GM21619 (cell line): ENCODE measurements around the gene SETD1A.

Source experiments
- ATAC-seq: cut with Tn5 transposase; IDR thresholded peaks from one replicate; pipeline ENCODE4 v1.9.1; 2021; ENCODE audit not compliant: unreplicated experiment

SETD1A gene

GRCh38 chr16:30957456-30958174 is at the start of gene SETD1A:
SETD1A (plus strand) TSS chr16:30957754; CDS start chr16:30958732, 978 bp downstream.
- peak; percentile 63 for ATAC-seq

DNA sequence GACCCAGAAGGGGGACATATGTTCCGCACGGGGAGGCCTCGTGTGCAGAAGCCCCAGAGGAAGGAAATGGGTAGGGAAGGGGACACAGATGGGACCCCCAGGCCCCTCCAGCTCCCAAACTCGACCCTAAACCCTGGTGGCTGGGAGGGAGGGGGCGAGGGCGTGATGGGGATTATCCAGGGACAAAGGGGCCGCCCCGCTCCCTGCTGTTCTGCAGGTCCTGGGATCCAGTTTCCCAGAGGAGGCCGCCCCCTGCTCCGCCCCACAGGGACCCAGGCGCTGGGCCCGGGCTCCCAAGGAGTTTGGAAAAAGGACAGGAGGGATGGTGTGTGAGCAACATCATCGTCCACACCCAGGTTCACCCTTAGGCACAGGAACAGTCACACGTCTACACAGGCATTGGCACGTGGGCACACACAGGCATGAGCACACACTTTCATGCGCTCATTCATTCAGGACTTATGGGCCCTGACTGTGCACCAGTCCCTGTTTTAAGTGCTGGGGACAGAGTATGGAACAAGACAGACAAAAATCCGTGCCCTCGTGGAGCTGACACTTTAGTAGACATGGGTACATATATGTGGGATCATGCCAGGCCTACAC is 47.0 kb upstream of the SETD1A start:
- no peak for ATAC-seq

DNA sequence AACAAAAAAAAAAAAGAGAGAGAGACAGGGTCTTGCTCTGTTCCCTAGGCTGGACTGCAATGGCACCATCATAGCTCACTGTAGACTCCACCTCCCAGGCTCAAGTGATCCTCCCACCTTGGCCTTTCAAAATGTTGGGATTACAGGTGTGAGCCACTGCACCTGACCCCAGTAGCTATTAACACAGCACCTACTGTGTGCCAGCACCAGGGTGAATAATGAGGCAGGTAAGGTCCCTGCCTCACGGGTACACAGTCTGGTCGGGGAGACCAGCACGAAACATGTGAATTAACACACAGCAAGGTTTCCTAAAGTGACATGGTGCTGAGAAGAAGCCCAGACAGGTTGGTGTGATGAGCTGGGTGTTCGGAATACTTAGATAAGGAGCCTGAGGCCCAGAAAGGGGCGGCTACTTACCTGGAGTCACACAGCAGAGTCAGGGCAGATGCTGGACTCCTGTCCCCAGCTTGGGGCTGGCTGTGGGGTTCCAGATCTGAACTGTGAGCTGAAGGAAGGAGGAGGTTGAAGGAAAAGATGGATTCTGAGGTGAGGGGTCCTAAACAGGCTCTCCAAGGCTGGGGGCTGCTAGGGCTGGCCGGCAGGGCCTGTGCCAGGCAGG is 44.7 kb upstream of the SETD1A start:
- ATAC-seq, result no peak

- no peak for ATAC-seq
Observed at GRCh38 chr16:30914830-30915229, 42.7 kb upstream of the SETD1A start.

- no peak for ATAC-seq
Observed at GRCh38 chr16:30918614-30919013, 38.9 kb upstream of the SETD1A start.

GRCh38 chr16:30920891-30921290 is 36.7 kb upstream of the SETD1A start:
- no peak for ATAC-seq

GRCh38 chr16:30921459-30921747 is 36.2 kb upstream of the SETD1A start:
- no peak for ATAC-seq

DNA sequence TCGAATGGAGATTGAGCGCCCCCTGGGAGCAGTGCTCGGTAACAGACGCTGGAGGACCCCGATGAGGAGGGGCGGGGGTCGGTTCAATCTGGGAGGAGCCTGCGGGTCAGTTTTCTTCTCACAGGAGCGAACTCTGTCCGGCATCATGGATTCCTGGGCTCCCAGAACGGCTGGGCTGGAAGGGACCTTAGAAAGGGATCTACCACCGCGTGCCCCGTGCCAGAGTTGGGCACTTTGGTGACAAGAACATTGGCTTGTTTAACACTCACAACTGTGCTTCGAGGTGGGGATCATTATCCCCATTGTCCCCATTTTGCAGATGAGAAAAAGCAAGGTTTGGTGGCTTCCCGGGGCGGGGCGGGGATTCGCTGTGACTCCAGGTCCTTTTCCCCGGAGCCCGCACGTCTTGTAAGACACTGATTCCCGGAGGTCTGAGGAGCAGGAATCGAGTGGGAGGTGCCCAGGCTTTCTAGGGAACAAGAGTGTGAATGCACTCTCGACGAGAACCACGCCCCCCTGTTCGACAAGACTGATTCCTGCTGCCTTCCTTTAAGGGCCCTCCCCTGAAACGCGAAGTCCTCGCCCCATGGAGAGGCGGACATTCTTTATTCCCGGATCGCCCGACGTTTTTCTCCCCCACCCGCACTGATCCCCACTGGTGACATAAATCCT is 35.7 kb upstream of the SETD1A start:
- ATAC-seq, result no peak

GRCh38 chr16:30922420-30922959 is 35.1 kb upstream of the SETD1A start:
- ATAC-seq, result peak; percentile 70

DNA sequence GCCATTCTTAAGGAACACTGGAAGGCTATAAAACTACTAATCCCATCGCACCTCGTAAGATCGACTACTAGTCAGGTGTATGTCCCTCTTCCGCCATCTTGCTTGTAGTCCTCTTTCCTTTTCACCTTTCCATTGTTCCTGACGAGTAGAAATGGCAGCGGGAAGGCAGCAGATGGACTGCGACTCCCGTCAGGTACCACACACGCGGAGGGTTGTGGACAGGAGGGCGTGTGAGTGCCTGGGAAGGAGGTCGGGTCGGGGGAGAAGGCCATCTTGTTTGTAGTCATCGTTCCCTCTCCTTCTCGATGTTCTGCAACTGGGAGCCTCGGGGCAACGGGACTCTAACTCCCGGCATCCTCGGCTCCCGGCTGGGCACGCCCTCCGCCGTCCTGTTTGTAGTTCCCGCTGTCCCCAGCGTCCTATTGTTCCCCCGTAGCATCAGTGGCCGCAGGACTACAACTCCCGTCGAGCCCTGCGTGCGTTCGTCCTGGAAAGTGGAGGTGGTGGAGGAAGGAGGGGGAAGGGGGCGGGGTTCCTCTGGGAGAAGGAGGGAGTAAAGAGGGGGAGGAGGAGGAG is 34.5 kb upstream of the SETD1A start:
- peak; percentile 57 for ATAC-seq

- no peak for ATAC-seq
Observed at GRCh38 chr16:30923554-30924075, 33.9 kb upstream of the SETD1A start, which contains the start of gene FBXL19. FBXL19 (plus strand) TSS chr16:30923572; CDS start chr16:30925755, 2,183 bp downstream.

GRCh38 chr16:30924076-30924912 is 33.3 kb upstream of the SETD1A start:
- ATAC-seq, result no peak

- ATAC-seq, result no peak
Observed at GRCh38 chr16:30924913-30925631, 32.5 kb upstream of the SETD1A start.

DNA sequence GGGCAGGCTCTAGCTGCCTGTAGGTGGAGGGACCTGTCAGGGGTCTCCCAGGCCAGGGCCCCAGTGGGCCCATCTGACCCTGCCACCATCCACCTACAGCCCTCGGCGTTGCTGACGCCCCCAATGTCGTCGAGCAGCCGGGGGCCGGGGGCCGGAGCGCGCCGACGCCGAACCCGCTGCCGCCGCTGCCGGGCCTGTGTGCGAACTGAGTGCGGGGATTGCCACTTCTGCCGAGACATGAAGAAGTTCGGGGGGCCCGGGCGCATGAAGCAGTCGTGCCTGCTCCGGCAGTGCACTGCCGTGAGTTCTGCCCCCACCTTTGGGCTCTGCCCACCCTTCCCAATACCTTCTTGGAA is 31.9 kb upstream of the SETD1A start:
- no peak for ATAC-seq

GRCh38 chr16:30925995-30926811 is 31.4 kb upstream of the SETD1A start:
- ATAC-seq, result no peak

DNA sequence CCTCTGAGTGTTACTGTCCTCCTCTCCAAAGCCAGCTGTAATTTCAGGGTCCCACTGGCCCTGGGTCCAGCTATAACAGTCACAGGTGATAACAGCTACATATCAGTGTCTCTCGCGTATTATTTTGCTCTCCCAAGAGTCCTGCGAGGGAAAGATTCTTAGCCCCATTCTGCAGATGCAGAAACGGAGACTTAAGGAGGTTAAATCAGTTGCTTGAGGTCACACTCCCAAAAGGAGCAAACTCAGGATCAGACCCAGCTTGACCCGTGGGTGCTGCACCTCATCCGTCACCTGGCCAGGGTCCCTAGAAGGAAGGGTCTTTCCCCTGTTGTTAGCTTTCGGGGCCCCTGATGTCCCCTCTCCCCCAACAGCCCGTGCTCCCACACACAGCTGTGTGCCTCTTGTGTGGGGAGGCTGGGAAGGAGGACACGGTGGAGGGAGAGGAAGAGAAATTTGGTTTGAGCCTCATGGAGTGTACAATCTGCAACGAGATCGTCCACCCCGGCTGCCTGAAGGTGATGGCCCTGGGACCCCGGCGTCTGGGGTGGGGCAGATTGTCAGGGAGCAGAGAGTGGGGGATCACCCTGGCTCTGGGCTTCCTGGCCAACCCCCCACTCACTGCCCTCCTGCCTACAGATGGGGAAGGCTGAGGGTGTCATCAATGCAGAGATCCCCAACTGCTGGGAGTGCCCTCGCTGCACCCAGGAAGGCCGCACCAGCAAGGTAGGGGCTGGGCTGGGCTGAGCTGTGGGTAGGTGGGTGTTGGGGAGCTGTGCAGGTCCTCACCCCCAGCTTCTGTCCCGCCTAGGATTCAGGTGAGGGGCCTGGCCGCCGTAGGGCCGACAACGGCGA is 30.4 kb upstream of the SETD1A start:
- no peak for ATAC-seq

DNA sequence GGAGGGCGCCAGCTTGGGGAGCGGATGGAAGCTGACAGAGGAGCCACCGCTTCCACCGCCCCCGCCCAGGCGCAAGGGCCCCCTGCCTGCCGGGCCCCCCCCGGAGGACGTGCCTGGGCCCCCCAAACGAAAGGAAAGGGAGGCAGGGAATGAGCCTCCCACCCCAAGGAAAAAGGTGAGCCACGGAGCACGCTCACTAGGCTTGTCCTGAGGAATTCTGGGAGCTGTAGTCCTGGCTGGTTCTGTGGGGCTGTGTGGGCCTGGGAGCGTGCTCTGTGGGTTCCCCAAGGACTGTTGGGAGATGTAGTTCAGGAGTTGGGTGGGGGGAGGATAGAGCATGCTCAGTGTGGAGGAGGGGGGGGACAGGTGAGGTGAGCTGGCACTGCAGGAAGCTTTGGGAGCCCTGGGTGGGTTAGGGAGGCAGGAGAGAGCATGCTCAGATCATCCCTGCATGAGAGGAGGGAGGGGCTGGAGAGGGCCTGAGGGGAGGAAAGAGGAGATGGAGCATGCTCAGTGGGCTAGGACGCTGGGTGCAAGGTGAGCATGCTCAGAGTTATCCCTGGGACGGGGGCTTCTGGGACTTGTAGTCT is 29.7 kb upstream of the SETD1A start:
- no peak for ATAC-seq
